GM19043 (cell line): ENCODE measurements around the gene SKIL.
"Not testable (repeated sequence)": the region's sequence is repeated elsewhere in the genome, so short reads cannot be mapped to it uniquely, and the experiment has no call there.

Source experiments
- ATAC-seq: cut with Tn5 transposase; IDR thresholded peaks from one replicate; pipeline ENCODE4 v1.9.1; 2021; ENCODE audit warnings: low read depth; ENCODE audit not compliant: unreplicated experiment

Gene SKIL, protein sequence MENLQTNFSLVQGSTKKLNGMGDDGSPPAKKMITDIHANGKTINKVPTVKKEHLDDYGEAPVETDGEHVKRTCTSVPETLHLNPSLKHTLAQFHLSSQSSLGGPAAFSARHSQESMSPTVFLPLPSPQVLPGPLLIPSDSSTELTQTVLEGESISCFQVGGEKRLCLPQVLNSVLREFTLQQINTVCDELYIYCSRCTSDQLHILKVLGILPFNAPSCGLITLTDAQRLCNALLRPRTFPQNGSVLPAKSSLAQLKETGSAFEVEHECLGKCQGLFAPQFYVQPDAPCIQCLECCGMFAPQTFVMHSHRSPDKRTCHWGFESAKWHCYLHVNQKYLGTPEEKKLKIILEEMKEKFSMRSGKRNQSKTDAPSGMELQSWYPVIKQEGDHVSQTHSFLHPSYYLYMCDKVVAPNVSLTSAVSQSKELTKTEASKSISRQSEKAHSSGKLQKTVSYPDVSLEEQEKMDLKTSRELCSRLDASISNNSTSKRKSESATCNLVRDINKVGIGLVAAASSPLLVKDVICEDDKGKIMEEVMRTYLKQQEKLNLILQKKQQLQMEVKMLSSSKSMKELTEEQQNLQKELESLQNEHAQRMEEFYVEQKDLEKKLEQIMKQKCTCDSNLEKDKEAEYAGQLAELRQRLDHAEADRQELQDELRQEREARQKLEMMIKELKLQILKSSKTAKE

GRCh38 chr3:170357176-170358041 is at the start of gene SKIL:
SKIL (plus strand) TSS chr3:170357715; CDS start chr3:170360332, 2,617 bp downstream.
- peak; percentile 46 for ATAC-seq

DNA sequence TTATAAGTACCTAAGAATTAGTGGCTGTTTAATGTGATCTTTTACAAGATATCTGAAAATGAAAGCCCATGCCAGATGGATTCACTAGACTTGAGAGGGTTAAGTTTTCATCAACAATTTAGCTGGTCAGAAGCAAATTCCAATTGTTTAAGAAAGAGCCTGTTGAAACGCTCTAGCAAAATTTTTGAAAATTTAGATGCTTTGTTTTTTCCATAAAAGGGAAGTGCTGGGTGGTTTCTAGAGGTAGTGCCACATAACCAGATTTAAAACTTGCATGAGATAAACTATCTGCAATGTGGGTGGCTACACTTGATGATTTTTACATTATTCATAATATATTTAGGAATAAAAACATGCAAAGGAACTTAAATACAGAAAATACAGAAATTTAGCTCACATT is 48.5 kb upstream of the SKIL start:
- ATAC-seq: no peak

DNA sequence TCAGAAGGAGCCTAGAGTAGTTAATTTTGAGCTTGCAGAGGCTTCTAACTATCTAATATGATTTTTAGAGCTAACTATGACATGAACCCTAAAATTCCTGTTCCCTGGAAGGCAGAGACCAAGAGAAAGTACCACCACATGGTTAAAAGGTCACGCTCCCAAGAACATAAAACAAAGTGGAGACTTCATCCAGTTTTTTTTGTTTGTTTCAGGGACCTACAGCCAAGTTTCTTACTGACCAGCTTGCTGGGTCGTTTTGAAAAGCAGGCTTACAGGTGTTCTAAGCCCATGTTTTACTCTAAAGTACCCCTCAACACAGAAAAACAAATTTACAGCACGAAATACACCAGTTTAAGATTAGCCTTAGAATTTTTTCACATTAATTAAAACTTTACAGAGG is 39.6 kb upstream of the SKIL start:
- ATAC-seq: no peak

GRCh38 chr3:170320461-170321121 is 36.9 kb upstream of the SKIL start:
- ATAC-seq: no peak

GRCh38 chr3:170321321-170322034 is 36.0 kb upstream of the SKIL start:
- no peak for ATAC-seq

DNA sequence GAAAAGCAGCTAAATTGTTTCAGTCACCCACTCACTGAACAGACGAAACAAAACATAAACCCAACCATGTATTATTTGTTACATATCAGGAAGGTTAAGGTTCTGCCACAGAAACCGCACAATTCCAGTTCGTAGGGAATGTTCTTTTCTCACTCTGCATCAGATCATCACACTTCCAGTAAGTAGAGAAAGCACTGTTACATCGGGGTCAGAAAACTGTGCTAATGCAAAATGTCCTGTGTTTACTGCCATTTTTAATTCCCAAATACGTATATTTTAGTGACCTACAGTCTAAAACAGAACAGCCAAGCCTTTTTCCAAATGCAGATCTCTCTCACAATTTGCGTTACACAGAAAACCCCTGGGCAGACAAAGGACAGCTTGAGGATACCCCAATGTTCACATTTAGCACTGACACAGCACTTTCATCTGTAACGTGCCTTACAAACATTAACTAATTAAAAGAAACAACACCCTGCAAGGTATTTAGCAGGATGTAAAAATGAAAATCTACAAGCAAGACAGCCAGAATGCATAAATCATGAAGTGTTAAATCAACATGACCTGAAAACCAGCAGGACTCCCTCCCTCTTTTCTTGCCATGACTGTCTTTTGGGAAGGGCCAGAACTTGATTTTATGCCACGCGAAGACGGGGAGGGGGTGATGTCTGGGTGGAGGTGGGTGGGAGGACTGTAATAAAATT is 34.8 kb upstream of the SKIL start:
- no peak for ATAC-seq

- ATAC-seq: no peak
Observed at GRCh38 chr3:170323331-170323730, 34.2 kb upstream of the SKIL start.

DNA sequence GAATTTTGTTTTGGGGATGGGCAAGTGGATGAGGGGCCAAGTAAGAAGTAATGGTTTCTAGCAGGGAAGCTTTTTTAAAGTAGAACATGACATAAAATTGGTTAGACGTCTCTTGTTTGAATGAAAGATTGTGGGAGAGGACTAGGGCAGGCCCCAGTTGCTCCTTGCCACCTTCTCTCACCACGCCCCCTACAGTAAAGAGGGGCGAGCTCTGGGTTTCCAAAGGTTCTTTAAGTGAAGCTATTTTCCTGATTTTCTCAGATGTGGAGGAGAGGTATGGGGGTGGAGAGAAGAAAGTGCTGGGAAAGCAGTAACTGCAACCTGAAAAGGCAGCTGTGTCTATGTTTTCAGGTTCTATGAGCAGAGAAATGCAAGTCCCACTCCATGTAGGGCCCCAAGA is 32.6 kb upstream of the SKIL start:
- no peak for ATAC-seq

GRCh38 chr3:170327040-170327808 is 30.3 kb upstream of the SKIL start:
- ATAC-seq: no peak

DNA sequence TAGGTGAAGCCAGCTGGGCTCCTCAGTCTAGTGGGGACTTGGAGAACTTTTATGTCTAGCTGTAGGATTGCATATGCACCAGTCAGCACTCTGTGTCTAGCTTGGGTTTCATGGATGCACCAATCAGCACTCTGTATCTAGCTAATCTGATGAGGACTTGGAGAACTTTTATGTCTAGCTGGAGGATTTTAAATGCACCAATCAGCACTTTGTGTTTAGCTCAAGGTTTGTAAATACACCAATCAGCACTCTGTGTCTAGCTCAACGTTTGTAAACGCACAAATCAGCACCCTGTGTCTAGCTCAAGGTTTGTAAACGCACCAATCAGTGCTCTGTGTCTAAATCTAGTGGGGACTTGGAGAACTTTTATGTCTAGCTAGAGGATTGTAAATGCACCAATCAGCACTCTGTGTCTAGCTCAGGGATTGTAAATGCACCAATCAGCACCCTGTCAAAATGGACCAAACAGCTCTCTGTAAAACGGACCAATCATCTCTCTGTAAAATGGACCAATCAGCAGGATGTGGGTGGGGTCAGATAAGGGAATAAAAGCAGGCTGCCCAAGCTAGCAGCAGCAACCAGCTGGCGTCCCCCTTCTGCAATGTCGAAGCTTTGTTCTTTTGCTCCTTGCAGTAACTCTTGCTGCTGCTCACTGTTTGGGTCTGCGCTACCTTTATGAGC is 29.5 kb upstream of the SKIL start:
- not testable (repeated sequence) for ATAC-seq

DNA sequence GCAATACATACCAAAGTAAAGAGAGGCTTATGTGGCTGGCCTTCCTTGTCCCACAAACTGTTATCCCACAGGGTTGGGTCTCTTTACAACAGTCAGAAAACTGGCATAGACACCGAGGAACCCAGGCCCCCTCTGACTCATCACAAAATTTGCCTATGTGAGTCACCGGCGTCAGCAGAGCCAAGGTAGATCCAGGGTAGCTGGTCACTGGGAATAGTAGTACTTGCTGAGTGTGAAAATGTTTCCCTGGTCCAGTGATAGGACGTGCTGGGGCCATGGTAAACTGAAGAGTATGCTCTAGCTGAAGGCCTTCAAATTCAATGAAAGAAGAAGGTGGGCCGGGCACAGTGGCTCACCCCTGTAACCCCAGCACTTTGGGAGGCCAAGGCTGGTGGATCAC is 27.1 kb upstream of the SKIL start:
- ATAC-seq: no peak

DNA sequence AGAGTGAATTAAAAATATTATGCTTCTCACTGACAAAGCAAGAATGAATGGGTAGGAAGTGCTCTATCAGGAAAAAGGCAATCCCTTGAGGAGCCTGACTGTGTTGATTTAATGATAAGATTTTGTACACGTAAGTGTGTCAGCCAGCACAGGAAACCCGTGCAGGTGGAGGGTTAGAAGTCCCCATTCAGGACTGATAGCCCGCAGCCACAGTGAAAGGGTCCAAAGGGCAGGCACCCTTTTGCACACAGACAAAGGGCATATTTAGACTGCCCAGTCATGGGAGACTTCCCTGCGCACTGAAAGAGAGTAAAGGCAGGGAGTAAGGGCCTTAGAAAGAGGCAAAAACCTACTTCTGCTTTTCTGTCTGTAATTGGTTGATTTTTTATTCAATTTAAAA is 26.4 kb upstream of the SKIL start:
- ATAC-seq: no peak

DNA sequence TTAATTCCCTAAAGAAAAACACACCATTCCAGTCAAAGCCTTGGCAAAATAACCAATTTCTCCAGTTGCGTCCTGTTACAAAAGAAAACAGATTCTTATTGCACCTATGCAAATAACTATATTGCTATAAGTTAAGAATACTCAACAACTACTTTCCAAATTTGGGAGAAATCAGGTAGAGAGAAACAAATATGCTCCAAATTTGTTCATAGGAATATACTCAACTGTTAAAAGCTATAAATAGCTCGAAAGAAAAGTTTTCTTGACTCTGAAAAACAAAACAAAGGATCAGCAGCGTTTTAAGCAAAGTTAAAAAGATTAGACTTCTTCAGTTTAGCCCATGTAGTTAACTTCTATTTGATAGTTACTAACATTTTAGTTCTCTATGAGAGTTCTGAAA is 20.1 kb upstream of the SKIL start:
- no peak for ATAC-seq

GRCh38 chr3:170338690-170339340 is 18.7 kb upstream of the SKIL start:
- no peak for ATAC-seq

GRCh38 chr3:170342273-170342672 is 15.2 kb upstream of the SKIL start:
- ATAC-seq: not testable (repeated sequence)

DNA sequence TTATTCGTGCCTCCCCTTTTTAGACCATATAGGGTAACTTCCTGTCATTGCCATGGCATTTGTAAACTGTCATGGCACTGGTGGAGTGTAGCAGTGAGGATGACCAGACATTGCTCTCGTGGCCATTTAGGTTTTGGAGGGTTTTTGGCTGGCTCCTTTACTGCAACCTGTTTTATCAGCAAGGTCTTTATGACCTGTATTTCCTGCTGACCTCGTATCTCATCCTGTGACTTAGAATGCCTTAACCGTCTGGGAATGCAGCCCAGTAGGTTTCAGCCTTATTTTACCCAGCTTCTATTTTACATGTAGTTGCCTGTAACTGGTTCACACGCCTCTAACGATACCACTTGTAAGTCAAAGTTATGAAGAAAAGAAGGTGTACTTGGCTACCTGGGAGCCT is 13.7 kb upstream of the SKIL start:
- not testable (repeated sequence) for ATAC-seq

GRCh38 chr3:170344971-170345370 is 12.5 kb upstream of the SKIL start:
- no peak for ATAC-seq
